Non-pigmented ciliary epithelial cell (primary cell): ENCODE results near the gene EXO5.
A peak's percentile ranks its signal among the peaks of the same experiment; 100 is the strongest.
"Not testable (repeated sequence)": the region's sequence is repeated elsewhere in the genome, so short reads cannot be mapped to it uniquely, and the experiment has no call there.

Experiments used
- DNase-seq: peaks from one replicate; pipeline ENCODE4 v3.0.0-alpha.2; 2010; ENCODE audit warnings: low read depth

The EXO5 gene

GRCh38 chr1:40508375-40509341, at the start of gene EXO5:
Gene EXO5, plus strand, starts transcription at chr1:40508767. Its CDS starts 5,778 bp downstream, at chr1:40514545.
- no peak for DNase-seq

DNA sequence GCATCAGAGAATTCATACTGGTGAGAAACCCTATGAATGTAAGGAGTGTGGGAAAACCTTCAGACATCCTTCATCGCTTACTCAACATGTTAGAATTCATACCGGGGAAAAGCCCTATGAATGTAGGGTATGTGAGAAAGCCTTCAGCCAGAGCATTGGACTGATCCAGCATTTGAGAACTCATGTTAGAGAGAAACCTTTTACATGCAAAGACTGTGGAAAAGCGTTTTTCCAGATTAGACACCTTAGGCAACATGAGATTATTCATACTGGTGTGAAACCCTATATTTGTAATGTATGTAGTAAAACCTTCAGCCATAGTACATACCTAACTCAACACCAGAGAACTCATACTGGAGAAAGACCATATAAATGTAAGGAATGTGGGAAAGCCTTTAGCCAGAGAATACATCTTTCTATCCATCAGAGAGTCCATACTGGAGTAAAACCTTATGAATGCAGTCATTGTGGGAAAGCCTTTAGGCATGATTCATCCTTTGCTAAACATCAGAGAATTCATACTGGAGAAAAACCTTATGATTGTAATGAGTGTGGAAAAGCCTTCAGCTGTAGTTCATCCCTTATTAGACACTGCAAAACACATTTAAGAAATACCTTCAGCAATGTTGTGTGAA, 45.5 kb upstream of the EXO5 start:
- no peak for DNase-seq

GRCh38 chr1:40469327-40469726, 39.2 kb upstream of the EXO5 start:
- no peak for DNase-seq

GRCh38 chr1:40475268-40475667, 33.3 kb upstream of the EXO5 start:
- DNase-seq, result no peak

- no peak for DNase-seq
Observed at GRCh38 chr1:40476924-40477677, 31.5 kb upstream of the EXO5 start, which contains the start of gene ZFP69. Gene ZFP69, plus strand, starts transcription at chr1:40477290. Its CDS starts 2,072 bp downstream, at chr1:40479362.

GRCh38 chr1:40477678-40478053, 30.9 kb upstream of the EXO5 start:
- DNase-seq, result no peak

GRCh38 chr1:40478276-40478675, 30.3 kb upstream of the EXO5 start:
- no peak for DNase-seq

- no peak for DNase-seq
Observed at GRCh38 chr1:40479156-40479555, 29.4 kb upstream of the EXO5 start.

GRCh38 chr1:40495315-40495903, 13.2 kb upstream of the EXO5 start:
- DNase-seq, result no peak

- DNase-seq, result not testable (repeated sequence)
Observed at GRCh38 chr1:40502651-40503050, 5.9 kb upstream of the EXO5 start.

GRCh38 chr1:40507973-40508372, 594 bp upstream of the EXO5 start:
- DNase-seq, result no peak

- DNase-seq, result no peak
Observed at GRCh38 chr1:40519517-40519916, 10.9 kb downstream of the EXO5 start.

GRCh38 chr1:40530735-40531380, 22.3 kb downstream of the EXO5 start:
- no peak for DNase-seq

- DNase-seq, result peak; percentile 85
Observed at GRCh38 chr1:40531381-40532061, 23.0 kb downstream of the EXO5 start, which contains the start of gene ZNF684. Gene ZNF684, plus strand, starts transcription at chr1:40531637. Its CDS starts 1,530 bp downstream, at chr1:40533167.

- no peak for DNase-seq
Observed at GRCh38 chr1:40532062-40532389, 23.5 kb downstream of the EXO5 start.

- DNase-seq, result no peak
Observed at GRCh38 chr1:40532844-40533424, 24.4 kb downstream of the EXO5 start.

DNA sequence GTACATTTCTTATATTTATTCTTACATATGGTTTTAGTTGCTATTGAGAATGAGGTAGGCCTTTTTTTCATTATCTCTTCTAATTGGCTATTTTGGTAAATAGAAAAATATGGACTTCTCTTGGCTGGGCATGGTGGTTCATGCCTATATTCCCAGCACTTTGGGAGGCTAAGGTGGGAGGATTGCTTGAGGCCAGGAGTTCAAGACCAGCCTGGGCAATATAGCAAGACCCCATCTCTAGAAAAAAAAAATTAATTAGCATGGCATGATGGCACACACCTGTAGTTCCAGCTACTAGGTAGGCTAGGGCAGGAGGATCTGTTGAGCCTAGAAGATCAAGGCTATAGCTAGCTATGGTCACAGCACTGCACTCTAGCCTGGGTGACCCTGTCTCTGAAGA, 26.0 kb downstream of the EXO5 start:
- DNase-seq, result no peak

GRCh38 chr1:40535732-40536131, 27.2 kb downstream of the EXO5 start:
- no peak for DNase-seq

- DNase-seq, result no peak
Observed at GRCh38 chr1:40539338-40539737, 30.8 kb downstream of the EXO5 start.

DNA sequence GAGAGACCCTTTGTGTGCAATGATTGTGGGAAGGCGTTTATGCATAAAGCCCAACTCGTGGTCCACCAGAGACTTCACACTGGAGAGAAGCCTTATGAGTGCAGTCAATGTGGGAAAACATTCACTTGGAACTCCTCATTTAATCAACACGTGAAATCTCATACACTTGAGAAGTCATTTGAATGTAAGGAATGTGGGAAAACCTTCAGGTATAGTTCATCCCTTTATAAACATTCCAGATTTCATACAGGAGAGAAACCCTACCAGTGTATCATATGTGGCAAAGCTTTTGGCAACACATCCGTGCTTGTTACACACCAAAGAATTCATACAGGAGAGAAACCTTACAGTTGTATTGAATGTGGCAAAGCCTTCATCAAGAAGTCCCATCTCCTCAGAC, 38.4 kb downstream of the EXO5 start:
- no peak for DNase-seq

- DNase-seq, result no peak
Observed at GRCh38 chr1:40553017-40553416, 44.5 kb downstream of the EXO5 start.
